Measurements from ENCODE around the gene GCLC.
A peak's percentile ranks its signal among the peaks of the same experiment; 100 is the strongest.
"Not testable (repeated sequence)": the region's sequence is repeated elsewhere in the genome, so short reads cannot be mapped to it uniquely, and the experiment has no call there.

The GCLC gene

GRCh38 chr6:53564401-53565065 lies 19.6 kb upstream of the GCLC start:
- Histone ChIP-seq H3K4me1 (ENCODE audit: control insufficient read depth, insufficient read depth, low read length, poor library complexity, severe bottlenecking) (no peaks in the 10 kb centered on the region), H3K9me3 (ENCODE audit: control insufficient read depth, low read length) (peaks cover 19% of the 10 kb centered on the region), H3K36me3 (ENCODE audit: control insufficient read depth, insufficient read depth, low read length) (no peaks in the 10 kb centered on the region), H3K4me3 (ENCODE audit: extremely low read depth, insufficient read depth, low read length, poor library complexity, severe bottlenecking) (no peak overlapping the region), H3K27ac (ENCODE audit: low read depth, low read length, severe bottlenecking) (no peak overlapping the region)
- WGBS, 2 experiments (ENCODE audit: insufficient coverage in 2 of 2): 86% methylated on average over 1 of the region's 2 CpGs; no CpG with 5 or more reads in 1 of the 2 experiments

GRCh38 chr6:53556986-53557715 lies 12.2 kb upstream of the GCLC start:
- Histone ChIP-seq H3K4me1 (ENCODE audit: control insufficient read depth, insufficient read depth, low read length, poor library complexity, severe bottlenecking) (no peaks in the 10 kb centered on the region), H3K9me3 (ENCODE audit: control insufficient read depth, low read length) (peaks cover 27% of the 10 kb centered on the region), H3K27ac (ENCODE audit: low read depth, low read length, severe bottlenecking) (no peak overlapping the region), H3K4me3 (ENCODE audit: extremely low read depth, insufficient read depth, low read length, poor library complexity, severe bottlenecking) (no peak overlapping the region), H3K36me3 (ENCODE audit: control insufficient read depth, insufficient read depth, low read length) (no peaks in the 10 kb centered on the region)
- 100% methylated on average over 1 of the region's 2 CpGs for WGBS, 2 experiments (ENCODE audit: insufficient coverage in 2 of 2)

- WGBS, 2 experiments (ENCODE audit: insufficient coverage in 2 of 2): 80 to 85% methylated on average over 2 to 3 of the region's 3 CpGs
- not testable (repeated sequence) for H3K9me3 ChIP-seq (ENCODE audit: control insufficient read depth, low read length); H3K36me3 ChIP-seq (ENCODE audit: control insufficient read depth, insufficient read depth, low read length); H3K27ac ChIP-seq (ENCODE audit: low read depth, low read length, severe bottlenecking); H3K4me1 ChIP-seq (ENCODE audit: control insufficient read depth, insufficient read depth, low read length, poor library complexity, severe bottlenecking); H3K4me3 ChIP-seq (ENCODE audit: extremely low read depth, insufficient read depth, low read length, poor library complexity, severe bottlenecking)
These were observed 8.7 kb upstream of the GCLC start for GRCh38 chr6:53553600-53553999.

GRCh38 chr6:53551681-53552080 lies 6.8 kb upstream of the GCLC start:
- WGBS, 2 experiments (ENCODE audit: insufficient coverage in 2 of 2): 78 to 87% methylated on average over 3 to 5 of the region's 7 CpGs
- H3K4me3 ChIP-seq (ENCODE audit: extremely low read depth, insufficient read depth, low read length, poor library complexity, severe bottlenecking); H3K36me3 ChIP-seq (ENCODE audit: control insufficient read depth, insufficient read depth, low read length); H3K4me1 ChIP-seq (ENCODE audit: control insufficient read depth, insufficient read depth, low read length, poor library complexity, severe bottlenecking); H3K27ac ChIP-seq (ENCODE audit: low read depth, low read length, severe bottlenecking); H3K9me3 ChIP-seq (ENCODE audit: control insufficient read depth, low read length): not testable (repeated sequence)

- no peaks in the 10 kb centered on the region for H3K36me3 ChIP-seq (ENCODE audit: control insufficient read depth, insufficient read depth, low read length)
- peak overlapping the region; percentile 82 for H3K27ac ChIP-seq (ENCODE audit: low read depth, low read length, severe bottlenecking)
- peak overlapping the region; percentile 48 for H3K4me3 ChIP-seq (ENCODE audit: extremely low read depth, insufficient read depth, low read length, poor library complexity, severe bottlenecking)
- peaks cover 4% of the 10 kb centered on the region for H3K4me1 ChIP-seq (ENCODE audit: control insufficient read depth, insufficient read depth, low read length, poor library complexity, severe bottlenecking)
- WGBS, 2 experiments (ENCODE audit: insufficient coverage in 2 of 2): 3 to 4% methylated on average over 44 to 52 of the region's 57 CpGs
- H3K9me3 ChIP-seq (ENCODE audit: control insufficient read depth, low read length): no peaks in the 10 kb centered on the region
These were observed 3.1 kb upstream of the GCLC start for GRCh38 chr6:53547811-53548496.

- Histone ChIP-seq H3K4me3 (ENCODE audit: extremely low read depth, insufficient read depth, low read length, poor library complexity, severe bottlenecking) (peak overlapping the region; percentile 48), H3K27ac (ENCODE audit: low read depth, low read length, severe bottlenecking) (peak overlapping the region; percentile 3), H3K4me1 (ENCODE audit: control insufficient read depth, insufficient read depth, low read length, poor library complexity, severe bottlenecking) (peaks cover 6% of the 10 kb centered on the region), H3K9me3 (ENCODE audit: control insufficient read depth, low read length) (no peaks in the 10 kb centered on the region), H3K36me3 (ENCODE audit: control insufficient read depth, insufficient read depth, low read length) (no peaks in the 10 kb centered on the region)
- whole genome bisulfite sequencing, 2 experiments (ENCODE audit: insufficient coverage in 2 of 2): 4 to 25% methylated on average over 7 of the region's 12 CpGs
These were observed 2.4 kb upstream of the GCLC start for GRCh38 chr6:53547166-53547810.

GRCh38 chr6:53546281-53546680 lies 1.4 kb upstream of the GCLC start:
- WGBS, 2 experiments (ENCODE audit: insufficient coverage in 2 of 2): 75% methylated on average over 1 of the region's 2 CpGs; no CpG with 5 or more reads in 1 of the 2 experiments
- no peak overlapping the region for H3K4me3 ChIP-seq (ENCODE audit: extremely low read depth, insufficient read depth, low read length, poor library complexity, severe bottlenecking)
- peaks cover 8% of the 10 kb centered on the region for H3K4me1 ChIP-seq (ENCODE audit: control insufficient read depth, insufficient read depth, low read length, poor library complexity, severe bottlenecking)
- no peak overlapping the region for H3K27ac ChIP-seq (ENCODE audit: low read depth, low read length, severe bottlenecking)
- no peaks in the 10 kb centered on the region for H3K9me3 ChIP-seq (ENCODE audit: control insufficient read depth, low read length)
- no peaks in the 10 kb centered on the region for H3K36me3 ChIP-seq (ENCODE audit: control insufficient read depth, insufficient read depth, low read length)

- peak overlapping the region; percentile 77 for H3K4me3 ChIP-seq (ENCODE audit: extremely low read depth, insufficient read depth, low read length, poor library complexity, severe bottlenecking)
- 0% methylated on average over 22 to 24 of the region's 24 CpGs for whole genome bisulfite sequencing, 2 experiments (ENCODE audit: insufficient coverage in 2 of 2)
- peaks cover 8% of the 10 kb centered on the region for H3K4me1 ChIP-seq (ENCODE audit: control insufficient read depth, insufficient read depth, low read length, poor library complexity, severe bottlenecking)
- H3K9me3 ChIP-seq (ENCODE audit: control insufficient read depth, low read length): no peaks in the 10 kb centered on the region
- peak overlapping the region; percentile 93 for H3K27ac ChIP-seq (ENCODE audit: low read depth, low read length, severe bottlenecking)
- H3K36me3 ChIP-seq (ENCODE audit: control insufficient read depth, insufficient read depth, low read length): peaks cover 2% of the 10 kb centered on the region
These were observed 758 bp downstream of the GCLC start for GRCh38 chr6:53544217-53544469.

GRCh38 chr6:53543359-53544216 lies 1.3 kb downstream of the GCLC start:
- WGBS, 2 experiments (ENCODE audit: insufficient coverage in 2 of 2): 0 to 8% methylated on average over 4 to 7 of the region's 7 CpGs
- Histone ChIP-seq H3K9me3 (ENCODE audit: control insufficient read depth, low read length) (no peaks in the 10 kb centered on the region), H3K36me3 (ENCODE audit: control insufficient read depth, insufficient read depth, low read length) (peaks cover 3% of the 10 kb centered on the region), H3K4me3 (ENCODE audit: extremely low read depth, insufficient read depth, low read length, poor library complexity, severe bottlenecking) (peak overlapping the region; percentile 77), H3K27ac (ENCODE audit: low read depth, low read length, severe bottlenecking) (peak overlapping the region; percentile 93), H3K4me1 (ENCODE audit: control insufficient read depth, insufficient read depth, low read length, poor library complexity, severe bottlenecking) (peaks cover 8% of the 10 kb centered on the region)

- H3K27ac ChIP-seq (ENCODE audit: low read depth, low read length, severe bottlenecking): no peak overlapping the region
- no peak overlapping the region for H3K4me3 ChIP-seq (ENCODE audit: extremely low read depth, insufficient read depth, low read length, poor library complexity, severe bottlenecking)
- peaks cover 3% of the 10 kb centered on the region for H3K36me3 ChIP-seq (ENCODE audit: control insufficient read depth, insufficient read depth, low read length)
- H3K4me1 ChIP-seq (ENCODE audit: control insufficient read depth, insufficient read depth, low read length, poor library complexity, severe bottlenecking): peaks cover 8% of the 10 kb centered on the region
- no peaks in the 10 kb centered on the region for H3K9me3 ChIP-seq (ENCODE audit: control insufficient read depth, low read length)
- WGBS, 2 experiments (ENCODE audit: insufficient coverage in 2 of 2): 92 to 94% methylated on average over 4 to 5 of the region's 7 CpGs
These were observed 3.0 kb downstream of the GCLC start for GRCh38 chr6:53541900-53542299.
